Measurements from ENCODE around the gene OLFML1. TPM values are rescaled to one million over a fixed set of nuclear protein-coding genes. Genes with fewer than 3 reads are reported as not detected.

OLFML1 gene
- total and polyA plus RNA-seq, 2 donors (not counting 3 experiments of a cell fraction or from before 2014, with no cell fraction given) = not detected

DNA sequence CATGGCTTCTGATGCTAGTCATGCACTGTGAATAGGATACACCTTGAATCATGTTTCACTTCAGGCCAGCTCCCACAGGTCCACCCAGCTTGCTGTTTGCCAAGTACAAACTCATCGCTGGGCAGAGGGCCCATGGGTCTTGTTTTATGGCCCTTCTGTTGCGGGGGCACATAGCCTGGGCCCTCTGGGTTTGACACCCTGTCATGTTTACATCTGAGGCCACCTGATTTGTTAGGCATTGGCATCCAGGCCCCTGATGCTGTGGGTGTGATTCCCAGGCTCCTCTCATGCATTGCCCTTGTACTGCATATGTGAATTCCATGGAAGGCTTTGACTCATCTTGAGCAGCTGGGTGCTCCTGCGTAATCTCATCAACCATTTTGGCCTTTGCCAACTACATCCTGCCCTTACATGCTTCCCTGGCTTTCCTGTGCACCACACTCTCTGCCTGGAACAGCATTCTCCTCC is 61.1 kb downstream of the OLFML1 start:
- no peak for TF ChIP-seq EZH2 (IDR thresholded peaks at IDR 0.05; ENCODE audit: borderline replicate concordance, low read depth, low read length, severe bottlenecking)
- TF ChIP-seq, protein P1, sequence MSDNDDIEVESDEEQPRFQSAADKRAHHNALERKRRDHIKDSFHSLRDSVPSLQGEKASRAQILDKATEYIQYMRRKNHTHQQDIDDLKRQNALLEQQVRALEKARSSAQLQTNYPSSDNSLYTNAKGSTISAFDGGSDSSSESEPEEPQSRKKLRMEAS (IDR thresholded peaks at IDR 0.05; ENCODE audit: insufficient read depth, insufficient read length) = no peak
- no peak for TF ChIP-seq JUN (IDR thresholded peaks at IDR 0.05; ENCODE audit: borderline replicate concordance, insufficient read depth, insufficient read length, low read depth)
- TF ChIP-seq POLR2AphosphoS5 (IDR thresholded peaks at IDR 0.05; ENCODE audit: insufficient read depth, low read depth, low read length) = no peak
- no peak for TF ChIP-seq POLR2A (IDR thresholded peaks at IDR 0.05; ENCODE audit: low read depth, low read length)
- no peak for TF ChIP-seq MYC (IDR thresholded peaks at IDR 0.05; ENCODE audit: low read depth, low read length)
- TF ChIP-seq GATA2 (IDR thresholded peaks at IDR 0.05; ENCODE audit: insufficient read depth, insufficient read length, low read depth, low read length) = no peak
- TF ChIP-seq, protein P2, sequence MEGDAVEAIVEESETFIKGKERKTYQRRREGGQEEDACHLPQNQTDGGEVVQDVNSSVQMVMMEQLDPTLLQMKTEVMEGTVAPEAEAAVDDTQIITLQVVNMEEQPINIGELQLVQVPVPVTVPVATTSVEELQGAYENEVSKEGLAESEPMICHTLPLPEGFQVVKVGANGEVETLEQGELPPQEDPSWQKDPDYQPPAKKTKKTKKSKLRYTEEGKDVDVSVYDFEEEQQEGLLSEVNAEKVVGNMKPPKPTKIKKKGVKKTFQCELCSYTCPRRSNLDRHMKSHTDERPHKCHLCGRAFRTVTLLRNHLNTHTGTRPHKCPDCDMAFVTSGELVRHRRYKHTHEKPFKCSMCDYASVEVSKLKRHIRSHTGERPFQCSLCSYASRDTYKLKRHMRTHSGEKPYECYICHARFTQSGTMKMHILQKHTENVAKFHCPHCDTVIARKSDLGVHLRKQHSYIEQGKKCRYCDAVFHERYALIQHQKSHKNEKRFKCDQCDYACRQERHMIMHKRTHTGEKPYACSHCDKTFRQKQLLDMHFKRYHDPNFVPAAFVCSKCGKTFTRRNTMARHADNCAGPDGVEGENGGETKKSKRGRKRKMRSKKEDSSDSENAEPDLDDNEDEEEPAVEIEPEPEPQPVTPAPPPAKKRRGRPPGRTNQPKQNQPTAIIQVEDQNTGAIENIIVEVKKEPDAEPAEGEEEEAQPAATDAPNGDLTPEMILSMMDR (IDR thresholded peaks at IDR 0.05; ENCODE audit: extremely low read depth in 1 of 2, insufficient read depth in 1 of 2, low read depth in 1 of 2, low read length in 2 of 2) = no peak
- TF ChIP-seq FOS (IDR thresholded peaks at IDR 0.05; ENCODE audit: borderline replicate concordance, insufficient read depth, low read length) = no peak
- H3K4me1 ChIP-seq (ENCODE audit: control insufficient read depth, extremely low read depth, insufficient read depth, low read length) = no peaks in the 10 kb centered on the region
- peaks cover 0 to under 1% of the 10 kb centered on the region in 2 experiments for H3K27me3 ChIP-seq (ENCODE audit: control insufficient read depth in 2 of 2, insufficient read depth in 2 of 2, low read length in 2 of 2)
- H3K9me1 ChIP-seq (replicated peaks; ENCODE audit: control insufficient read depth, extremely low read depth, insufficient read depth, low read length) = no peaks in the 10 kb centered on the region
- no peak overlapping the region for H3K4me2 ChIP-seq (ENCODE audit: insufficient read depth, low read length)
- H2AFZ ChIP-seq (ENCODE audit: low read depth, low read length) = no peak overlapping the region
- no peak overlapping the region for H3K4me3 ChIP-seq (replicated peaks in 1 of 3; ENCODE audit: insufficient read depth in 1 of 3, low read depth in 1 of 3, low read length in 3 of 3)
- intact Hi-C loops (cut with micrococcal nuclease) = no loop called here
- no peaks in the 10 kb centered on the region for H4K20me1 ChIP-seq (replicated peaks; ENCODE audit: control insufficient read depth, extremely low read depth, insufficient read depth, low read length)
- dilution Hi-C loops (cut with MboI; ENCODE audit: extremely low pct_ligation_motif_present, low sequenced_read_pairs) = no loop called here
- BruUV-seq (replicated peaks) = no TSS peak
- H3K79me2 ChIP-seq (ENCODE audit: control insufficient read depth, insufficient read depth, low read length) = no peaks in the 10 kb centered on the region
- ChIA-PET CTCF (no interaction called here), POLR2A (no interaction called here)
- H3K27ac ChIP-seq (ENCODE audit: insufficient read depth, low read depth, low read length) = no peak overlapping the region
- H3K36me3 ChIP-seq (ENCODE audit: control insufficient read depth in 2 of 2, extremely low read depth in 1 of 2, insufficient read depth in 2 of 2, low read length in 2 of 2) = no peaks in the 10 kb centered on the region
- H3K9me3 ChIP-seq (replicated peaks; ENCODE audit: control insufficient read depth, insufficient read depth, low read length) = no peaks in the 10 kb centered on the region
- FAIRE-seq (no peak), DNase-seq (ENCODE audit: low read depth, low spot score) (no peak)
- H3K9ac ChIP-seq (replicated peaks; ENCODE audit: extremely low read depth, insufficient read depth, low read length) = no peak overlapping the region
